IMR-90 (cell line): ENCODE measurements around the gene SFR1. TPM values are rescaled to one million over a fixed set of nuclear protein-coding genes. Genes with fewer than 3 reads are reported as not detected.

ENCODE experiments used
- ATAC-seq: fragments of 200-7000 bp; cut with Tn5 transposase; 2 replicates; pipeline ENCODE4 v1.9.1; 2020; ENCODE audit warnings: low read depth, mild to moderate bottlenecking, moderate library complexity
- BruUV-seq: library from RNA; stranded (reverse); fragments of 400-500 nt; replicated peaks from 2 replicates; lab custom pipeline; 2021; lab: Mats Ljungman, UMichigan
- CTCF ChIA-PET: fragments of 300-600 bp; formaldehyde crosslinking; extraction: SDS; loops from one replicate; lab custom pipeline; 2021; ENCODE audit warnings: antibody characterized with exemption; lab: Yijun Ruan, JAX
- POLR2A ChIA-PET: fragments of 300-600 bp; sonication (Branson Sonifier 250); formaldehyde crosslinking; loops from one replicate; lab custom pipeline; 2022; ENCODE audit warnings: antibody characterized with exemption; ENCODE audit not compliant: unreplicated experiment; lab: Charles Lee
- DNase-seq: peaks from one replicate; pipeline ENCODE4 v3.0.0; 2013
- H2AFZ ChIP-seq: replicated peaks from 2 replicates; pipeline ENCODE3; 2013; ENCODE audit warnings: low read length, mild to moderate bottlenecking; ENCODE audit not compliant: poor library complexity
- H2AK5ac ChIP-seq: 2 replicates; pipeline ENCODE4 v1.6.1; 2013; ENCODE audit warnings: low read depth, low read length, inconsistent platforms
- H2AK9ac ChIP-seq: replicated peaks from 2 replicates; pipeline ENCODE3; 2013; ENCODE audit warnings: mild to moderate bottlenecking, low read depth, low read length, moderate library complexity; ENCODE audit not compliant: poor library complexity
- H2BK120ac ChIP-seq: 2 replicates; pipeline ENCODE4 v1.6.1; 2013; ENCODE audit warnings: low read depth, low read length, inconsistent platforms
- H2BK15ac ChIP-seq: 3 replicates; pipeline ENCODE4 v1.6.1; 2013; ENCODE audit warnings: low read depth, low read length, inconsistent platforms
- H2BK20ac ChIP-seq: 2 replicates; pipeline ENCODE4 v1.6.1; 2013; ENCODE audit warnings: low read depth, mild to moderate bottlenecking, inconsistent platforms, low read length, moderate library complexity
- H2BK5ac ChIP-seq: 2 replicates; pipeline ENCODE4 v1.6.1; 2013; ENCODE audit warnings: mild to moderate bottlenecking, low read depth, low read length, inconsistent platforms; ENCODE audit not compliant: poor library complexity, severe bottlenecking
- H3K14ac ChIP-seq: replicated peaks from 2 replicates; pipeline ENCODE4 v1.6.1; 2013; ENCODE audit warnings: low read depth, low read length, inconsistent platforms
- H3K18ac ChIP-seq: 2 replicates; pipeline ENCODE4 v1.6.1; 2013; ENCODE audit warnings: low read depth, low read length, control low read depth
- H3K23ac ChIP-seq: 2 replicates; pipeline ENCODE4 v1.6.1; 2013; ENCODE audit warnings: low read depth, low read length, inconsistent platforms
- H3K27ac ChIP-seq: 2 replicates; pipeline ENCODE4 v1.5.1; 2013; ENCODE audit warnings: mild to moderate bottlenecking, control low read depth, low read length; ENCODE audit not compliant: insufficient read depth
- H3K27me3 ChIP-seq: 2 replicates; pipeline ENCODE4 v1.6.1; 2013; ENCODE audit warnings: low read length; ENCODE audit not compliant: control insufficient read depth, insufficient read depth
- H3K36me3 ChIP-seq: 2 replicates; pipeline ENCODE4 v1.6.1; 2013; ENCODE audit warnings: low read length, mixed read lengths; ENCODE audit not compliant: control insufficient read depth, insufficient read depth
- H3K4ac ChIP-seq: 2 replicates; pipeline ENCODE4 v1.6.1; 2013; ENCODE audit warnings: low read depth, low read length, inconsistent platforms
- H3K4me1 ChIP-seq: 2 replicates; pipeline ENCODE4 v1.6.1; 2013; ENCODE audit warnings: low read length, mixed read lengths; ENCODE audit not compliant: control insufficient read depth, insufficient read depth
- H3K4me2 ChIP-seq: 2 replicates; pipeline ENCODE4 v1.6.1; 2013; ENCODE audit warnings: low read depth, mild to moderate bottlenecking, control low read depth, low read length, moderate library complexity
- H3K4me3 ChIP-seq: 2 replicates; pipeline ENCODE4 v1.5.1; 2013; ENCODE audit warnings: low read depth, mild to moderate bottlenecking, control low read depth, low read length, moderate library complexity; ENCODE audit not compliant: insufficient read depth
- H3K56ac ChIP-seq: 2 replicates; pipeline ENCODE4 v1.6.1; 2013; ENCODE audit warnings: low read length, inconsistent platforms; ENCODE audit not compliant: insufficient read depth; ENCODE audit errors: extremely low read depth
- H3K79me1 ChIP-seq, 2 experiments: 2 replicates each; pipeline ENCODE4 v1.6.1; 2013; ENCODE audit warnings: low read length in 2 of 2, inconsistent platforms in 1 of 2, low read depth in 1 of 2
- H3K9ac ChIP-seq: 2 replicates; pipeline ENCODE4 v1.6.1; 2013; ENCODE audit warnings: low read depth, low read length, control low read depth
- H3K9me1 ChIP-seq: 2 replicates; pipeline ENCODE4 v1.6.1; 2013; ENCODE audit warnings: low read length, inconsistent platforms; ENCODE audit not compliant: insufficient read depth
- H3K9me3 ChIP-seq: 2 replicates; pipeline ENCODE4 v1.6.1; 2013; ENCODE audit warnings: low read length; ENCODE audit not compliant: control insufficient read depth, insufficient read depth
- H4K20me1 ChIP-seq: 2 replicates; pipeline ENCODE4 v1.6.1; 2013; ENCODE audit warnings: low read length, inconsistent platforms; ENCODE audit not compliant: insufficient read depth
- H4K5ac ChIP-seq: 2 replicates; pipeline ENCODE4 v1.6.1; 2013; ENCODE audit warnings: mild to moderate bottlenecking, low read depth, low read length, control low read depth
- H4K8ac ChIP-seq, 2 experiments: 2 replicates each; pipeline ENCODE4 v1.6.1; 2013; ENCODE audit warnings: low read depth in 2 of 2, low read length in 2 of 2, control low read depth in 1 of 2, inconsistent platforms in 1 of 2
- H4K91ac ChIP-seq: 2 replicates; pipeline ENCODE4 v1.6.1; 2013; ENCODE audit warnings: low read depth, low read length, inconsistent platforms; ENCODE audit not compliant: insufficient read depth
- BHLHE40 ChIP-seq: fragments of 150-350 bp; IDR thresholded peaks from 2 replicates; pipeline ENCODE4 v1.6.1; 2016; ENCODE audit warnings: mild to moderate bottlenecking, low read depth, low read length
- CHD1 ChIP-seq: IDR thresholded peaks from 2 replicates; pipeline ENCODE4 v1.6.1; 2012; ENCODE audit warnings: low read depth, low read length, improper control_type of control experiment
- FOS ChIP-seq: fragments of 150-350 bp; IDR thresholded peaks from 2 replicates; pipeline ENCODE4 v1.6.1; 2016; ENCODE audit warnings: low read depth, low read length
- MAFK ChIP-seq: IDR thresholded peaks from 2 replicates; pipeline ENCODE4 v1.6.1; 2012; ENCODE audit warnings: low read depth, low read length, improper control_type of control experiment
- MXI1 ChIP-seq: IDR thresholded peaks from 2 replicates; pipeline ENCODE4 v1.6.1; 2012; ENCODE audit warnings: low read depth, mild to moderate bottlenecking, low read length, moderate library complexity, borderline replicate concordance
- NFE2L2 ChIP-seq: fragments of 150-350 bp; IDR thresholded peaks from 2 replicates; pipeline ENCODE4 v1.6.1; 2016; ENCODE audit warnings: low read depth, mild to moderate bottlenecking, low read length
- POLR2A ChIP-seq: IDR thresholded peaks from 2 replicates; pipeline ENCODE4 v1.6.1; 2012; ENCODE audit warnings: mild to moderate bottlenecking, low read depth, low read length
- RAD21 ChIP-seq: IDR thresholded peaks from 2 replicates; pipeline ENCODE4 v1.6.1; 2012; ENCODE audit warnings: low read length, improper control_type of control experiment
- RCOR1 ChIP-seq: IDR thresholded peaks from 2 replicates; pipeline ENCODE4 v1.6.1; 2012; ENCODE audit warnings: mild to moderate bottlenecking, low read length, improper control_type of control experiment; ENCODE audit not compliant: insufficient replicate concordance
- RFX5 ChIP-seq: IDR thresholded peaks from 2 replicates; pipeline ENCODE4 v1.8.0; 2012; ENCODE audit warnings: low read depth, mild to moderate bottlenecking, low read length, moderate library complexity
- SMC3 ChIP-seq: fragments of 150-350 bp; IDR thresholded peaks from 2 replicates; pipeline ENCODE4 v1.6.1; 2016; ENCODE audit warnings: low read depth, mild to moderate bottlenecking, antibody characterized with exemption, low read length, moderate library complexity
- WGBS, 2 experiments: methylation state at CpG; one replicate each; pipeline versions ENCODE4 v1.1.5 to v1.1.7; 2013; ENCODE audit warnings: missing lambda C conversion rate in 2 of 2; ENCODE audit not compliant: insufficient read length in 1 of 2; ENCODE audit errors: extremely low coverage in 2 of 2; 5-methylcytosine and 5-hydroxymethylcytosine counted together
- dilution Hi-C: fragments of 300-500 bp; cut with HindIII; formaldehyde crosslinking; loops from one replicate; pipeline ENCODE4 v1.14.3; 2018; ENCODE audit warnings: low sequenced_read_pairs; ENCODE audit not compliant: unreplicated experiment
- in situ Hi-C: fragments of 300-500 bp; cut with MboI; formaldehyde crosslinking; loops from 3 replicates; pipeline ENCODE4 v1.14.3; 2019; ENCODE audit warnings: low sequenced_read_pairs, inconsistent platforms, mixed read lengths
- intact Hi-C: fragments of 100-400 bp; cut with micrococcal nuclease; formaldehyde crosslinking; loops from 2 replicates; pipeline ENCODE4 v1.10.0; 2022
- polyA plus RNA-seq, 3 experiments: library from polyadenylated mRNA; depleted of rRNA; stranded (reverse); fragments of >200 nt; gene quantifications; 2 replicates each; pipeline ENCODE4 v1.2.3, GENCODE V29; 2012; ENCODE audit warnings: low replicate concordance in 1 of 3
- total RNA-seq: library from RNA; depleted of rRNA; stranded (reverse); fragments of >200 nt; gene quantifications from 2 replicates; pipeline ENCODE4 v1.2.3, GENCODE V29; 2012
- TF ChIP-seq, protein P1 (sequence below): conservative IDR thresholded peaks from 2 replicates; pipeline ENCODE4 v1.5.1; 2012; ENCODE audit warnings: mild to moderate bottlenecking, low read depth, low read length, improper control_type of control experiment
- TF ChIP-seq, protein P2 (sequence below): fragments of 150-350 bp; IDR thresholded peaks from 2 replicates; pipeline ENCODE4 v1.6.1; 2017; ENCODE audit warnings: mild to moderate bottlenecking, antibody characterized with exemption, low read length, low read depth

Gene SFR1
- total and polyA plus RNA-seq, 2 of the 4 experiments (the other 2 are of a cell fraction), result 1.6 to 2.3 TPM

GRCh38 chr10:104155591-104155990 is 33.6 kb downstream of the SFR1 start:
- Histone ChIP-seq H2BK20ac (no peak overlapping the region), H3K9me1 (no peaks in the 10 kb centered on the region), H2BK120ac (no peak overlapping the region), H3K4me2 (no peak overlapping the region), H2AK5ac (no peak overlapping the region), H2BK15ac (no peak overlapping the region), H3K23ac (no peak overlapping the region), H4K91ac (no peak overlapping the region), H3K18ac (no peak overlapping the region), H3K56ac (no peak overlapping the region), H3K14ac (no peak overlapping the region), H4K5ac (no peak overlapping the region), H3K9ac (no peak overlapping the region), H3K4me3 (no peak overlapping the region), H3K27ac (no peak overlapping the region), H2AK9ac (no peak overlapping the region), H4K20me1 (no peaks in the 10 kb centered on the region), H2AFZ (no peak overlapping the region), H3K36me3 (no peaks in the 10 kb centered on the region), H3K4me1 (no peaks in the 10 kb centered on the region), H3K4ac (no peak overlapping the region), H3K9me3 (peaks cover 3% of the 10 kb centered on the region), H3K79me1 (no peaks in the 10 kb centered on the region), H4K8ac (no peak overlapping the region), H2BK5ac (no peak overlapping the region), H3K27me3 (peaks cover 31% of the 10 kb centered on the region)
- ChIA-PET CTCF (no interaction called here), POLR2A (no interaction called here)
- no peak for ATAC-seq
- no peak for DNase-seq
- WGBS, 2 experiments, result 59% methylated on average over 2 of the region's 2 CpGs; no CpG with 5 or more reads in 1 of the 2 experiments
- dilution Hi-C loops (no loop called here), intact Hi-C loops (no loop called here), in situ Hi-C loops (no loop called here)
- TF ChIP-seq FOS (no peak), RFX5 (no peak), BHLHE40 (no peak), SMC3 (no peak), MAFK (no peak), POLR2A (no peak), RAD21 (no peak), MXI1 (no peak), NFE2L2 (no peak), CHD1 (no peak), RCOR1 (no peak)
- TF ChIP-seq, protein P1, sequence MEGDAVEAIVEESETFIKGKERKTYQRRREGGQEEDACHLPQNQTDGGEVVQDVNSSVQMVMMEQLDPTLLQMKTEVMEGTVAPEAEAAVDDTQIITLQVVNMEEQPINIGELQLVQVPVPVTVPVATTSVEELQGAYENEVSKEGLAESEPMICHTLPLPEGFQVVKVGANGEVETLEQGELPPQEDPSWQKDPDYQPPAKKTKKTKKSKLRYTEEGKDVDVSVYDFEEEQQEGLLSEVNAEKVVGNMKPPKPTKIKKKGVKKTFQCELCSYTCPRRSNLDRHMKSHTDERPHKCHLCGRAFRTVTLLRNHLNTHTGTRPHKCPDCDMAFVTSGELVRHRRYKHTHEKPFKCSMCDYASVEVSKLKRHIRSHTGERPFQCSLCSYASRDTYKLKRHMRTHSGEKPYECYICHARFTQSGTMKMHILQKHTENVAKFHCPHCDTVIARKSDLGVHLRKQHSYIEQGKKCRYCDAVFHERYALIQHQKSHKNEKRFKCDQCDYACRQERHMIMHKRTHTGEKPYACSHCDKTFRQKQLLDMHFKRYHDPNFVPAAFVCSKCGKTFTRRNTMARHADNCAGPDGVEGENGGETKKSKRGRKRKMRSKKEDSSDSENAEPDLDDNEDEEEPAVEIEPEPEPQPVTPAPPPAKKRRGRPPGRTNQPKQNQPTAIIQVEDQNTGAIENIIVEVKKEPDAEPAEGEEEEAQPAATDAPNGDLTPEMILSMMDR, result no peak
- TF ChIP-seq, protein P2, sequence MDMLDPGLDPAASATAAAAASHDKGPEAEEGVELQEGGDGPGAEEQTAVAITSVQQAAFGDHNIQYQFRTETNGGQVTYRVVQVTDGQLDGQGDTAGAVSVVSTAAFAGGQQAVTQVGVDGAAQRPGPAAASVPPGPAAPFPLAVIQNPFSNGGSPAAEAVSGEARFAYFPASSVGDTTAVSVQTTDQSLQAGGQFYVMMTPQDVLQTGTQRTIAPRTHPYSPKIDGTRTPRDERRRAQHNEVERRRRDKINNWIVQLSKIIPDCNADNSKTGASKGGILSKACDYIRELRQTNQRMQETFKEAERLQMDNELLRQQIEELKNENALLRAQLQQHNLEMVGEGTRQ, result no peak
- BruUV-seq, result no TSS peak
